ENCODE results near the gene PACRGL. TPM values are rescaled to one million over a fixed set of nuclear protein-coding genes. Genes with fewer than 3 reads are reported as not detected.

PACRGL gene
- total RNA-seq (22.6 and 23.3 TPM in 2 replicates), polyA plus RNA-seq (14.5 and 22.1 TPM in 2 replicates), polyA minus RNA-seq (ENCODE audit: low replicate concordance) (1.6 TPM in 1 of 2 replicates, not detected in the other)
- 11.8 and 14.0 TPM in 2 replicates for polyA plus RNA-seq (2012)

DNA sequence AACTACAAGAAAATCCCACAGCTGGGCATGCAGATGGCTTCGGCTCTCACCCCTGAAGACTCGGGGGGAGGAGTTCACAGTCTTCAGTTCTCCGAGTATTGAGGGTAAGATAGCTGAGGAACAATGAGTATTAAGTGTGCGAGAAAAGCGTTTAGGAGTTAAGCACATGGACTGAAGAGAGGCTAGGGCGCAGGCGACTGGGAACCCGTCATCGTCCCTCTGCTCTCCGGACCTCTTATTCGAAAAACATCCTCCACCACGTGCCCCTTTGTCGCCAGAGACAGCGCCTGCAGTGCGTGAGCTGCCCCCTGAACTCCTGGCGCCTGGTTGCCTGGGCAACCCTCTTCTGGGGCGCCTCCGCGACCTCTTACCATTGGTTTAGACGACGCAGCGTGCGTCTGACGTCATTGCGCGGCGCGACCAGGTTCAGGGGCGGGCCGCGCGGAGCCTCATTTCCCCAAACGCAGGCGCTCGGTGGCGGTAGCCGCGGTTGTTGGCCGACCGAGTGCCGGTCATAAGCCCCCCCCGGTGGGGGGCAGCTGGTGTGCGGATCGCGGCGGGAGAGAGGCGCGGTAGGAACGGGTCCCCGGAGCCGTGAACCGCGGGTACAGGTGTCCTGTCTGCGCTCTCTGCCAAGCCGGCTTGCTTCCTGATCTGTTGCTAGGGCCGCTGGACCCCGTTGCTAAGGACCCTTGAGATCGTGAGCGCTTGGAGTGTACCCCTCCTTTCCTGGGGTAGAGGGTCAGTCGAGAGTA is at the start of gene PACRGL:
Gene PACRGL, plus strand, starts transcription at position 452 of the 755 bp plus-strand sequence. CDS start 4,024 bp downstream, outside the sequence.
- Histone ChIP-seq H3K27ac (ENCODE audit: insufficient read depth, low read length) (peak within 1 kb of the TSS; percentile 83), H3K27me3 (ENCODE audit: control insufficient read depth, insufficient read depth, low read length) (no peaks in the 10 kb centered on the region), H3K9me3 (ENCODE audit: control insufficient read depth, insufficient read depth, low read depth, low read length) (no peaks in the 10 kb centered on the region), H4K20me1 (ENCODE audit: control insufficient read depth, extremely low read depth, insufficient read depth, low read length) (no peaks in the 10 kb centered on the region), H3K4me3 (replicated peaks in 1 of 4; ENCODE audit: control extremely low read depth in 1 of 4, insufficient read depth in 1 of 4, low read depth in 3 of 4, low read length in 4 of 4) (peak within 1 kb of the TSS; percentile 77 to 96 (median 90)), H3K36me3 (ENCODE audit: control insufficient read depth, insufficient read depth, low read length) (peaks cover 1% of the 10 kb centered on the region), H3K9ac (ENCODE audit: insufficient read depth, low read length) (peak within 1 kb of the TSS; percentile 83), H3K4me1 (ENCODE audit: control insufficient read depth, extremely low read depth, insufficient read depth, low read length) (peaks cover 3% of the 10 kb centered on the region), H3K4me2 (ENCODE audit: extremely low read depth, insufficient read depth, low read length) (peak within 1 kb of the TSS; percentile 88), H2AFZ (ENCODE audit: low read length) (peak within 1 kb of the TSS; percentile 83), H3K79me2 (ENCODE audit: control insufficient read depth, insufficient read depth, low read length) (peaks cover 11% of the 10 kb centered on the region)
- peak; percentile 91 to 95 for DNase-seq (ENCODE audit: low read depth in 2 of 2)
- TF ChIP-seq EZH2 (IDR thresholded peaks at IDR 0.05; ENCODE audit: low read length, missing control alignments), result no peak
- TF ChIP-seq, protein P1, sequence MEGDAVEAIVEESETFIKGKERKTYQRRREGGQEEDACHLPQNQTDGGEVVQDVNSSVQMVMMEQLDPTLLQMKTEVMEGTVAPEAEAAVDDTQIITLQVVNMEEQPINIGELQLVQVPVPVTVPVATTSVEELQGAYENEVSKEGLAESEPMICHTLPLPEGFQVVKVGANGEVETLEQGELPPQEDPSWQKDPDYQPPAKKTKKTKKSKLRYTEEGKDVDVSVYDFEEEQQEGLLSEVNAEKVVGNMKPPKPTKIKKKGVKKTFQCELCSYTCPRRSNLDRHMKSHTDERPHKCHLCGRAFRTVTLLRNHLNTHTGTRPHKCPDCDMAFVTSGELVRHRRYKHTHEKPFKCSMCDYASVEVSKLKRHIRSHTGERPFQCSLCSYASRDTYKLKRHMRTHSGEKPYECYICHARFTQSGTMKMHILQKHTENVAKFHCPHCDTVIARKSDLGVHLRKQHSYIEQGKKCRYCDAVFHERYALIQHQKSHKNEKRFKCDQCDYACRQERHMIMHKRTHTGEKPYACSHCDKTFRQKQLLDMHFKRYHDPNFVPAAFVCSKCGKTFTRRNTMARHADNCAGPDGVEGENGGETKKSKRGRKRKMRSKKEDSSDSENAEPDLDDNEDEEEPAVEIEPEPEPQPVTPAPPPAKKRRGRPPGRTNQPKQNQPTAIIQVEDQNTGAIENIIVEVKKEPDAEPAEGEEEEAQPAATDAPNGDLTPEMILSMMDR (conservative IDR thresholded peaks at IDR 0.05 in 1 of 2, IDR thresholded peaks at IDR 0.05 in 1 of 2; ENCODE audit: low read depth in 1 of 2, low read length in 2 of 2), result no peak

DNA sequence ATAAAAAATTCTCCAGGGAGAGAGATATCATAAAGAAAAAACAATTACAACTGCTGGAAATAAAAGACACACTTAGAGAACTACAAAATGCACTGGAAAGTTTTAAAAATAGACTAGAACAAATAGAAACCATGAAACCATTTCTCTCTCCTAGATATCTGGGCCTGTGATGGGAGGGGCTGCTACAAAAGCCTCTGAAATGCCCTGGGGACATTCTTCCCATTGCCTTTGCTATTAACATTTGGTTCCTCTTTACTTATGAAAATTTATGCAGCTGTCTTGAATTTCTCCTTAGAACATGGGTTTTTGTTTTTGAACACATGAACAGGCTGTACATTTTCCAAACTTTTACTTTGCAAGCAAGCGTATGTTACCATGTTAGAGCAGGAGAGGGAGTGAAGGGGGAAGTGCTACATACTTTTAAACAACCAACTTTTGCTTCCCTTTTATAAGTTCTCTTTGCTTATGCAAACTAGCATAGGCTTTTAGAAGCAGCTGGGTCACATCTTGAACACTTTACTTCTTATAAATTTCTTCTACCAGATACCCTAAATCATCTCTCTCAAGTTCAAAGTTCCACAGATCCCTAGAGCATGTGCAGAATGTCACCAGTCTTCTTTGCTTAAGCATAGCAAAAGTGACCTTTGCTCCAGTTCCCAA is 47.9 kb upstream of the PACRGL start:
- no peak overlapping the region for H3K4me3 ChIP-seq (replicated peaks in 1 of 4; ENCODE audit: control extremely low read depth in 1 of 4, insufficient read depth in 1 of 4, low read depth in 3 of 4, low read length in 4 of 4)
- no peaks in the 10 kb centered on the region for H3K79me2 ChIP-seq (ENCODE audit: control insufficient read depth, insufficient read depth, low read length)
- H3K9ac ChIP-seq (ENCODE audit: insufficient read depth, low read length), result no peak overlapping the region
- H3K9me3 ChIP-seq (ENCODE audit: control insufficient read depth, insufficient read depth, low read depth, low read length), result no peaks in the 10 kb centered on the region
- H2AFZ ChIP-seq (ENCODE audit: low read length), result no peak overlapping the region
- TF ChIP-seq, protein P1 (conservative IDR thresholded peaks at IDR 0.05 in 1 of 2, IDR thresholded peaks at IDR 0.05 in 1 of 2; ENCODE audit: low read depth in 1 of 2, low read length in 2 of 2), result no peak
- TF ChIP-seq EZH2 (IDR thresholded peaks at IDR 0.05; ENCODE audit: low read length, missing control alignments), result no peak
- no peaks in the 10 kb centered on the region for H3K27me3 ChIP-seq (ENCODE audit: control insufficient read depth, insufficient read depth, low read length)
- H4K20me1 ChIP-seq (ENCODE audit: control insufficient read depth, extremely low read depth, insufficient read depth, low read length), result no peaks in the 10 kb centered on the region
- H3K4me2 ChIP-seq (ENCODE audit: extremely low read depth, insufficient read depth, low read length), result no peak overlapping the region
- no peaks in the 10 kb centered on the region for H3K4me1 ChIP-seq (ENCODE audit: control insufficient read depth, extremely low read depth, insufficient read depth, low read length)
- no peaks in the 10 kb centered on the region for H3K36me3 ChIP-seq (ENCODE audit: control insufficient read depth, insufficient read depth, low read length)
- no peak overlapping the region for H3K27ac ChIP-seq (ENCODE audit: insufficient read depth, low read length)
- peak in 1 of 2 donors; percentile 40 for DNase-seq (ENCODE audit: low read depth in 2 of 2)

DNA sequence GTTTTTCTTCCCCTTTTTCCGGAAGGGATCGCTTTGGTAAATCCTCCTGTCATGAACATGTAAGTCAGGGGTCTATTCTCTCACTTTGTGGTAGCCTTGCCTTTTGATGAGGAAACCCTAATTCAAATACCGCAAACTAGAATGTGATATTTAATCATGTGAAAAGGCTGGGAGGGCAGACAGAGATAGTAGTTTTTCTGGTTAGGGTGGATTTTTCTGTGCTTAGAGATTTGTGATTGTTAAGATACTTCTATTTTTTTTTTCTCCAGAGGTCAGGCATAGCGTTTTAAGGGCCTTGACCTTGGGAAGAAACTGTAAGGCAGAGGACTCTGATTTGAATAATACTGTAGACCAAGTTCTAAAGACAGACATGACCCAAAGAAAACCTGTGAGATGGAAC is 41.8 kb upstream of the PACRGL start:
- Histone ChIP-seq H3K36me3 (ENCODE audit: control insufficient read depth, insufficient read depth, low read length) (no peaks in the 10 kb centered on the region), H3K9me3 (ENCODE audit: control insufficient read depth, insufficient read depth, low read depth, low read length) (no peaks in the 10 kb centered on the region), H2AFZ (ENCODE audit: low read length) (no peak overlapping the region), H4K20me1 (ENCODE audit: control insufficient read depth, extremely low read depth, insufficient read depth, low read length) (no peaks in the 10 kb centered on the region), H3K4me1 (ENCODE audit: control insufficient read depth, extremely low read depth, insufficient read depth, low read length) (no peaks in the 10 kb centered on the region), H3K27me3 (ENCODE audit: control insufficient read depth, insufficient read depth, low read length) (no peaks in the 10 kb centered on the region), H3K4me2 (ENCODE audit: extremely low read depth, insufficient read depth, low read length) (no peak overlapping the region), H3K4me3 (replicated peaks in 1 of 4; ENCODE audit: control extremely low read depth in 1 of 4, insufficient read depth in 1 of 4, low read depth in 3 of 4, low read length in 4 of 4) (no peak overlapping the region), H3K27ac (ENCODE audit: insufficient read depth, low read length) (no peak overlapping the region), H3K9ac (ENCODE audit: insufficient read depth, low read length) (no peak overlapping the region), H3K79me2 (ENCODE audit: control insufficient read depth, insufficient read depth, low read length) (no peaks in the 10 kb centered on the region)
- no peak for DNase-seq (ENCODE audit: low read depth in 2 of 2)
- TF ChIP-seq, protein P1 (conservative IDR thresholded peaks at IDR 0.05 in 1 of 2, IDR thresholded peaks at IDR 0.05 in 1 of 2; ENCODE audit: low read depth in 1 of 2, low read length in 2 of 2), result no peak
- TF ChIP-seq EZH2 (IDR thresholded peaks at IDR 0.05; ENCODE audit: low read length, missing control alignments), result no peak
